ENCODE results near the gene EIF2A.

GRCh38 chr3:150612494-150612893 is 65.9 kb downstream of the EIF2A start:
- no peak for TF ChIP-seq CTCF (IDR thresholded peaks at IDR 0.05; ENCODE audit: insufficient read depth, low read length)
- TF ChIP-seq GABPA (IDR thresholded peaks at IDR 0.05; ENCODE audit: low read depth): no peak
